Coronary artery (tissue), 2 donors: ENCODE results near the gene DNAI7.

Experiments
- DNase-seq: peaks from one replicate; pipeline ENCODE4 v3.0.0-alpha.2; 2017; ENCODE audit warnings: low spot score
- H3K27ac ChIP-seq, 2 donors: fragments of 200-600 bp; sonication (generic); one replicate each; pipeline ENCODE4 v1.5.1; 2016 to 2019
- H3K4me3 ChIP-seq: fragments of 200-600 bp; sonication (generic); 2 replicates; pipeline ENCODE4 v1.5.1; 2016; ENCODE audit warnings: mild to moderate bottlenecking, moderate library complexity
- CTCF ChIP-seq: fragments of 200-600 bp; sonication (generic); IDR thresholded peaks from one replicate; pipeline ENCODE4 v1.5.1; 2019; ENCODE audit warnings: antibody characterized with exemption

The DNAI7 gene

GRCh38 chr12:25146686-25147085 lies 48.3 kb downstream of the DNAI7 start:
- H3K27ac ChIP-seq = no peak overlapping the region
- DNase-seq = no peak
- TF ChIP-seq CTCF = no peak
- no peak overlapping the region for H3K4me3 ChIP-seq

DNA sequence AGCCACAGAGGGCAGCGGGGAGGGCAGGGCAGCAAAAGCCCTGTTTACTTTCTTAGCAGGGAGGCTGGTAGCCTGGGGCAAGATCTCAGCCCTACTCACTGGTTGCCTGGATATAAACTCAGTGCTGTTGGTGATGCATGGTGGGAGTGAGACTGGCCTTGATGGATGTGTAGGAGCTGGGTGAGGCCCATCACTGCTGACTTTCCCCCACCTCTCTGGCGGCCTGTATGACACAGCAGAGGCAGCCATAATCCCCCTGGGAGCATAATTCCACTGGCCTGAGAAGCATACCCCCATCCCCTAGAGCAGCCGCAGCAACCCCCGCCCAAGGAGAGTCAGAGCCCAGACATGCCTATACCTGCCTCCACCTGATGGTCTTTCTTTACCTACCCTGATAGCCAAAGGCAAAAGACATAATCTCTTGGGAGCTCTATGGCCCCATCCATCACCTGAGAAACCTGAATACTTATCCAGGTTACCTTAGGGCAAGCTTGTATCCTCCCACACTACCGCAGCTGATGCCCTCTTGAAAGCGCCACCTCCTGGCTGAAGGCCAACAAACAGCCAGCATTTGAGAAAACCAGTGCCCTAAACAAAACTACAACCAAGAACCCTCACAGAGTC lies 59.3 kb downstream of the DNAI7 start:
- Histone ChIP-seq H3K27ac (no peak overlapping the region), H3K4me3 (no peak overlapping the region)
- no peak for DNase-seq
- no peak for TF ChIP-seq CTCF

GRCh38 chr12:25131270-25131669 lies 63.7 kb downstream of the DNAI7 start:
- Histone ChIP-seq H3K4me3 (no peak overlapping the region), H3K27ac (no peak overlapping the region)
- no peak for DNase-seq
- no peak for TF ChIP-seq CTCF

GRCh38 chr12:25130741-25131188 lies 64.2 kb downstream of the DNAI7 start:
- DNase-seq = no peak
- H3K4me3 ChIP-seq = no peak overlapping the region
- no peak overlapping the region for H3K27ac ChIP-seq
- TF ChIP-seq CTCF = no peak

DNA sequence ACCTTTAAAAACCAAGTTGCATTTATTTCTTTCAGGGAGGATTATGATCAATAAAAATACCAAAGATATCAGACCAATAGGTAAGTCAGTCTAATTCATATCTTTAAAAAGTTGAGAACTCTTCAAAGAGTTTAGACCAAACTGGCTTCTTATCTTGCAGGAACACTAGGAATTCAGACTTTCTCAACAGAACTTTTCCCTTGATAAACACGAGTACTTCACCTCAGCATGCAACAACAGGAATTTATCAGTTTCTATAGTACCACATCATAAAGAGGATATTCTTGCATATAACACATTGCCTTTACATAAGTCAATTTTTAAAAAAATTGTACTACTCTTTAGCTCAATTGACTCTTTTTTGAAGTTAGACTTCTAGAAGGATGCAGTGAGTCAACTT lies 68.2 kb downstream of the DNAI7 start:
- Histone ChIP-seq H3K27ac (no peak overlapping the region), H3K4me3 (no peak overlapping the region)
- no peak for TF ChIP-seq CTCF
- no peak for DNase-seq

DNA sequence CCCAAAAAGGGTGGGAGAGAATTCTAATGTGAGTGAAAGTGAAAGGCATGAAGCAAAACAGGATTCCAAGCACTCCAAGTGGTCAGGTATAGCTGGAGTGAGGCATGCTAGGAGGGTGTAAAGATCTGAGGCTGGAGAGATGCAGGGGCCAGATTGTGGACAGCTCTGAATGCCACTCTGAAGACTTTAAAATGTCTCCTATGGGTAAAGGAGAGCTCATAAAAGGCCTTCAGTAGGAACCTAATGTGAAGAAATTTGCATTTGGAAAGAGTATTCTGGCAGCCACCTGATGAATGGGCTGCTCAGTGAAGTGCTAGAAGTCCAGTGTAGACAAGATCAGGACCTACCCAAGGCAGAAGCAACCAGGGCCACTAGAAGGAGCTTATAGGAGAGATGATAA lies 68.9 kb downstream of the DNAI7 start:
- DNase-seq = no peak
- Histone ChIP-seq H3K27ac (no peak overlapping the region), H3K4me3 (no peak overlapping the region)
- TF ChIP-seq CTCF = no peak

DNA sequence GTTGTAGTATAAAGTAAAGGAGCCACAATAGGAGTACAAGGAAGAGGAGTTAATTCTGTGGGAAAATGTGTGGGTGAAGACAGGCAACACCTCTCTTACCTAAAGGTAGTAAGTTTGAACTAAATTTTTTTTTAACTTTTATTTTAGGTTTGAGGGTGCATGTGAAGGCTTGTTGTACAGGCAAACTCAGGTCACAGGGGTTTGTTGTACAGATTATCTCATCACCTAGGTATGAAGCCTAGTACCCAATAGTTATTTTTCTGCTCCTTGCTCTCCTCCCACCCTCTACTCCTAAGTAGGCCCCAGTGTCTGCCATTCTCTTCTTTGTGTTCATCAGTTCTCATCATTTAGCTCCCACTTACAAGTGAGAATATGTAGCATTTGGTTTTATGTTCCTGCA lies 70.5 kb downstream of the DNAI7 start:
- Histone ChIP-seq H3K4me3 (no peak overlapping the region), H3K27ac (no peak overlapping the region)
- no peak for TF ChIP-seq CTCF
- DNase-seq = no peak
